ENCODE results near the gene EPB41L4A.
A peak's percentile ranks its signal among the peaks of the same experiment; 100 is the strongest.

The EPB41L4A gene

DNA sequence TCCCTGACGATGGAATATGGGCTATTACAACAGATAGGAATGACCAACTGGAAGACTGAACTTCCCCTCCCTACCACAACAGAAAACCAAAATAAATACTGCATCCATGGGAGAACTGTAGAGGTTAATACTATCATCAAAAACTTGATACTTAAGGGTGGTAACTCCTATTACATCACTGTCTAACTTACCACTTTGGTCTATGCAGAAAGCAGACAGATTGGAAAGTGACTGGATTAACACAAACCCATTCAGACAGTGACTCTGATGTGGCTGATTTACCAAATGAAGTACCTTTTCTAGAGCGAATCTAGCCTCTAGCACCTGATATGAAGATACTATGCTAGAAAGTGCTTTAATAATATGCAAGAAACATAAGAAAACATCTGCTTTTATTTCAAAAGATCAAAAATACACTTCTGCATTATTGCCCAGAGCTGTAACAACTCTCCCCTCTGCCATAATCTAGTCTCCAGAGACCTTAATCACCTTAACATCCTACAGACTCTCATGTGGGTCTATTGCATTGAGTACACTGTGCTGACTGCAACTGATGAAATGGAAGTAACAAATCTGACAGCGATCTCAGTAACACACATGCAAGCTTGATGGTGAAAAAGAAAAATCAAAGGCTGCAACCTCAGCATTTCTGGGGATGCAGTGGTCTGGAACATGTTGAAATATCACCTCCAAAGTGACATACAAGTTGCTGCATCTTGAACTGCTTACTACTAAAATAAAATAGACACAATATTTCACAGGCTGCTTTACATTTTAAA lies 62.7 kb downstream of the EPB41L4A start:
- no peak for DNase-seq (ENCODE audit: low spot score)
- no peak for FAIRE-seq

DNA sequence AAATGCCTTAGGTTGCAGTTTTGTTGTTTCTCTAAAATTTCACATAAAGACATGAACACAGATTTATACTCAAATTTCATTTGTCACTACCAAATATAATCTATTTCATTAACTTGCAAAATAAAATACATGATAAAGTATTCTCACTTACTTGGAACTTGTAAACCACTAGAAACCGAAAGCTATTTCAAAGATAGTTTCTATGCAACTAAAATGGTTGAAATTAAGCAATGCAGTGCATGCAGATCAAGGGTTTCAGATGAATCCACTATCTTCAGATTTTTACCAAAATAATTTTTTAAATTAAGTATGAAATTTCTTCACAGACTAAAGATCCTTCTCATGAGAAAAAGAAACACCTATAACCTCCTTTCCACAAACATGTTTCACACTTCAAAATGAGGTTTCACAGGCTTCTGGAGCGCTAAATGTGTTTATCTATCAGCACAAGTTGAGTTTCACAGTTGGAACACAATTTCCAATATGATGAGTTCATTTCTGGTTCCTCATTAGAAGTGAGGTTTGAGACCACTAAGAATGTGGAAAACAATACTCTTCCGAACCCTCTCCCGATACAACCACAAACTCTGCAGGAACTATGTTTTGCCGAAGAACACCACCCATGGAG lies 63.9 kb downstream of the EPB41L4A start:
- FAIRE-seq (no peak), DNase-seq (ENCODE audit: low spot score) (no peak)

DNA sequence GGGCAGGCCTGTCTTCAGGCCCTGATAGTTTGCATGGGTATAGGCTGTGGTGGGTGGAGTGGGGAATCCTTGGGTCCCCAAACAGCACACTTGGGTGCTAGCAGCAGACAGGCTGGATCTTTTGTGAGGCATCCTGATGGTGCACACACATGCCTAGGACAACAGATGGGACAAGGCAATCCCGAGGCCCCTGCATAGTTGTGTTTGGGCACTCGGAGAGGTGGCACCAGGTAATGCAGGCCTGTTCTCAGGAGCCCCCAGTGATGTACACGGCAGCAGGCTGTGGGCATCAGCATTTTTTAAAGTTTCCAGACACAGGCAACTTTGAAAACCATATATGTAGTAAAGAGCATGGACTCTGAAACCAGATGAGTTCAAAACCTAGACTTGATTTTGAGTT lies 65.4 kb downstream of the EPB41L4A start:
- FAIRE-seq, result no peak

DNA sequence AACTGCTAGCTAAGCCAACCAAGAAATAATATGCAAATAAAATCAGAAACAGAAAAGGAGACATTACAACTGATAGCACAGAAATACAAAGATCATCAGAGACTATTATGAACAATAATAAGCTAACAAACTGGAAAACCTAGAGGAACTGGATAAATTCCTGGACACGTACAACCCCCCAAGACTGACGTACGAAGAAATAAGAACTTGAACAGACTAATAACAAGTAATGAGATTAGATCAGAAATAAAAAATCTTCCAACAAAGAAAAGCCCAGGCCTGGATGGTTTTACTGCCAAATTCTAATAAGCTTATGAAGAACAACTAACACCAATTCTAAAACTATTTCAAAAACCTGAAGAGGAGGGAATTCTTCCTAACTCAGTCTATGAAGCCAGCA lies 67.9 kb downstream of the EPB41L4A start:
- FAIRE-seq (no peak), DNase-seq (ENCODE audit: low spot score) (no peak)

More for the DNA sequence above, 65.4 kb downstream of the EPB41L4A start:
- no peak for DNase-seq (ENCODE audit: low spot score)

DNA sequence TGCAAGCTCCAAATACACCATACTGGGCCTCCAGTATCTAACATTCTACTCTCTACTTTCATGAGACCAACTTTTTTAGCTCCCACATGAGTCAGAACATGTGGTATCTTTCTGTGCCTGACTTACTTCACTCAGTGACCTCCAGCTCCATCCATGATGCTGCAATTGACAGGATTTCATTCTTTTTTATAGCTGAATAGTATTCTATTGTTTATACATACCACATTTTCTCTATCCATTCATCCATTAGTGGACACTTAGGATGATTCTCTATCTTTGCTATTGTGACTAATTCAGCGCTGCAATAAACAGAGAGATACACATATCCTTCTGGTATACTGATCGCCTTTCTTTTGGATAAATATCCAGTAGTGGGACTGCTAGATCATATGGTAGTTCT lies 68.5 kb downstream of the EPB41L4A start:
- no peak for DNase-seq (ENCODE audit: low spot score)
- FAIRE-seq, result no peak

DNA sequence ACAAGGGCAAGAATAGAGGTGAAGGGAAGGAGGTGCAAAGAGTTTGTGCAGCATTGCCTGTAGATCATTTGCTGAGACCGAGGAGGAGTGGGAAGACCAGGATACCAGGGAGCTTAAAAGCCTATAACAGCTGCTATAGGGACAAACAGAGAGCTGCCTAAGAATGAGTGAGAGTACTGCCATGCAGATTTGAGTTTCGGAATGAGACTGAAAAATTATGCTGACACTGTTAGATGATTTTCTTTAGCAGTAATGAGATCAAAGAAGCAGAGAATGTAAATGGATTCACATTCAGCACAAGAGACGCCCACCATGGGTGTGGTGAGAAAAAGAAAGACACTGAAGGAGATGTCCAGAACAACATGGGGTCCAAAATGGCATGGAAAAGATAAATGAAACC lies 69.7 kb downstream of the EPB41L4A start:
- no peak for FAIRE-seq

DNA sequence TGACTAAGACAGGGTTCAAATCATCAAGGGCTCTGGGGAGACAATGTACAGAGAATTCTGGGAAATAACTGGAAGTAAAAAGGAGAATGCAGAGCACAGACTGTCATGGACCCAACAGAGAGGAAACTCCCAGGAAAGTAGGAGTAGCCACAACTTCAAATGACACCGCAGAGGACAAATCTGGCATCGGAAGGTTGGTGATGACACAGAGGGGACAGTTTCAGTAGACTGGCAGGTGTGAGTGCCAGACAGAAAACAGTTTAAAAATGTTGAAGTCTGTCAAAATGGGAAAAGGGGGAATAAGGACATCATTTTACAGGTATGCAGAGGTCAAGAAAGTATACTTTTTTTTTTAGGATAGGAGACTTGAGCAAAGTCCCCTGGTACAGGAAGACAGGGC lies 70.2 kb downstream of the EPB41L4A start:
- FAIRE-seq (no peak), DNase-seq (ENCODE audit: low spot score) (no peak)

More for the DNA sequence above, 69.7 kb downstream of the EPB41L4A start:
- DNase-seq (ENCODE audit: low spot score), result no peak

DNA sequence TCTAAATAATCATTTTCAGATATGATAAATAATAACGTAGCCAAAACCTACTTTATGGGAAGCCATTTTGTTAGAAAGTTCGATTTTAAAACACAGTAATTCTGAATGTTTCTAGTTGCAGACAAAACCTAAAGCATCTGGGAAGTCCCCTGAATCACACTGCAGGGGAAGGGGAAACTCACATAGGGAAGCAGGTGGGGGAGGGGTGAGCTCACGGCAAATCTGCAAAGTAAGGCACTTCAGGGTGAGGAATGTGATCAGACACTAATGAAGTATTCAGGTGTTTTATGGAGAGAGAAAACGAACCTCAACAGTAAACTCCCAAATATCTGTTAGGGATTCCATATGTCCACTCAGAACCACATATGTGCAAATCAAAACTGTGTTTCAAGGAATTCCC lies 70.7 kb downstream of the EPB41L4A start:
- FAIRE-seq (no peak), DNase-seq (ENCODE audit: low spot score) (no peak)

DNA sequence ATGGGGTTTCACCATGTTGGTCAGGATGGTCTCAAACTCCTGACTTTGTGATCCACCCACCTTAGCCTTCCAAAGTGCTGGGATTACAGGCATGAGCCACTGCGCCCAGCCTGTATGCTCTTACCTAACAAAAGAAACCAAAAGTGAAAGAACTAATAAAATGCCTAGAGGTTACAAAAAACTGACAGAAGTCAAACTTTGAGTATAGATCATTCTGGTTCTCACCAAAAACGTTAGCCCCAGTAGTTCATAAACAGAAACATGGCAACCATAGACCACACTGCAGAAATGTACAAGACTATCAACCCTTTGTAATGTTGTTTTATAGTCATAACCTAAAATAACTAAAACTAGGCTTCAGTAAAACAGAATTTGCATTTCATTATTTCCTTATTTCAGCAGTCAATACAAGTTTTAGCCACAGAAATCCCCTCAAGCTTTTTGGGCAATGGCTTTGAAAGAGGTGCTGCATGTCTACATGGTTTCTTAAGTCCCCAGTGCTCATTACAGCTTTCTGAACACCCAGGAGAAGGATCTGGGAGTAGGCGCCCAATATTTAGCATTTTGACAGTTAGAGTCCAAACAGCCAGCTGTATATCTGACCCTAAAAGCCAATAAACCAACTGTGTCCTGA lies 72.5 kb downstream of the EPB41L4A start:
- FAIRE-seq (no peak), DNase-seq (ENCODE audit: low spot score) (no peak)

DNA sequence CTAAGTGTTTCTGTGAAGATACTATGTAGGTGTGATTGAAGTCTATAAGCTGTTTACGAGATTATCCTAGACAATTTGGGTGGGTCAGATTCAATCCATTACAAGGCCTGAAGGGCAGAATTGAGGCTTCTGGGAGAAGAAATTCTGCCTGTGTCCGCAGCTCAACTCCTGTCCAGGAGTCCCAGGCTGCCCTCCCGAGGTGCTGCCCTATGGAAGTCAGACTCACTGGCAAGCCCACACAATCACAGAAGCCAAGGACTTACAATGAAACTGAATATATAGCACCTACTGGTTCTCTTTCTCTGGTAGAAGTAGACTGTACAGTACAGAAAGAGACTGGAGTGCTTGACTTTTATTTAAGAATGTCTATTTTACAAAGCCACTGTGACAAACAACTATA lies 74.5 kb downstream of the EPB41L4A start:
- no peak for DNase-seq (ENCODE audit: low spot score)
- no peak for FAIRE-seq

DNA sequence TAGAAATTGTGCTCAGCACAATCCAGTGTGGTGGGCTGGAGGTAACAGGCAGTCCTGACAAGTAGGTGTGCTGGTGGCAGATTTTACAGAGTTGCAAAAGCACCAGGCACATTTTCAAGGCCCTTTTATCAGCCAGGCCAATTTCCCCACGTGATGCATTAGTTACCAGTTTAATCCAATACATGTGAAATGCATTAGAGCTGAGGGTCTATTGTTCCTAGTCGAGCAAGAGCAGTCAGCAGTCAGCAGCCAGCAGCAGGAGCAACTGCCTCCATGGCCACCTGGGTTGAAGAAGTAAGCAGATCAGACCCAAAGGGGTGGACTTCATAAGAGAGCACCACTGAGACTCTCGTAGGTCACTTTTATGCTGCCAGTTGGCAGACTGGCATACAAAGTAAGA lies 76.7 kb downstream of the EPB41L4A start:
- DNase-seq (ENCODE audit: low spot score) (no peak), FAIRE-seq (no peak)

DNA sequence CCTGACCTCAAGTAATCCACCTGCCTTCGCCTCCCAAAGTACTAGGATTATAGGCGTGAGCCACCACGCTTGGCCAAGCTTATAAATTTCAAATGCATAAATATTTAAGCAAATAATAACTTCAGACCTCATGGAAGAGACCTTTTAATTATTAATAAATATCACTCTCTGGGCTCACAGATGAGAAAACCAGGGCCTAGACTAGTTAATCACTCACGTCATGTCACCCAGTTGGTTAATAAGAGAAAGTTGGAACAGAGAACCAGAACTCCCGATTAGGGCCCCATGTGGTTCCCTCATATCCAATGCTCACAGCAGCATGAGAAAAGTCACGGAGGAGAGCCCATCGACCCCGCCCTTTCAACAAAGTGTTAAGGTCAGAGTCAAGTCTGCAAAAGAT lies 79.3 kb downstream of the EPB41L4A start:
- FAIRE-seq (peak; percentile 87), DNase-seq (ENCODE audit: low spot score) (peak; percentile 23)

DNA sequence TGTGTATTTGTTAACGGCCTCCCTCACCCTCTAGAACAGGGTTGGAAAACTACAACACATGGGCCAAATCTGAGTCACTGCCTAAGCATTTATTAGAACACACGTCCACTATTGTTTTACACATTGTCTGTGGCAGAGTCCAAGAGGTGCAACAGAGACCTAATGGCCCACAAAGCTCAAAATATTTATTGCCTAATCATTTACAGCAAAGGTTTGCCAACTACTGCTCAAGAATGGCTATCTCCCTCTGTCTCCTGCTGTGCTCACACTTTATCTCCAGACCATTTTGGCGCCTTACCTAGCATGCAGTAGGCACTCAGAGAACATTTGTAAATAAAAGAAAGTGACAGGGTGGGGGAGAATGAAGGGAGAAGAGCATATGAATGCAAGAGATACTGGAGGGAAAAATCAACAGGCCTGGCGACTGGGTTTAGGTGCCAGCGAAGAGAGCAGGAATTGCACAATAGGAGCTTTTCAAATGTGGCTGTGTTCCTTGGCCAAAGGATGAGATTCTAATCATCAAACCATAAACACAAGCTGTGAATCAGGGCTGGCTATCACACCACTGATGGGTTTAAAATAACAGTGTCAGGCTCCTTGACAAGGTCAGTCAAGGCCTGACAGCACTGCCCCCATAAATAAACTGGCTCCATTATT lies 80.3 kb downstream of the EPB41L4A start:
- FAIRE-seq (peak; percentile 81), DNase-seq (ENCODE audit: low spot score) (peak; percentile 32)

DNA sequence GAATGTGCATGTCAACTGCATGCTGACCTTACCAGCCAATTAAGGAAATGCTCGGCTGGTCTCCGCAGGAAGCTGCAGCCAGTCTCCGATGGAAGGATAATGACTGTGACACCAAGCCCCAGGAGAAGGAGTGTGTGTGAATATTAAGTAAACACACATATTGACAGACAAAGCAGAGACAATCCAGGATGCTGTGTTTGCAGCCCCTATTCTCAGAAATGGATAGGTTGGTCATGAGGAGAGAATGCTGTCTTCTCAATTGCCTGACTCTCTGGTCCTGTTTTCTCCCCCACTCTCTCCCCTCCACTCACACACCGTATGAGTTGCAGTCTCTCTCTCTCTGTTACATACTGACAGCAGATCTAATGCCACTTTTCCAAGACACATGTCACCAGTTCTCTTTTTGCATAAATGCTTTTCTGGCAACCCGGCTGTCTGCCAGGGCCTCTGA lies 85.7 kb downstream of the EPB41L4A start:
- no peak for DNase-seq (ENCODE audit: low spot score)
- FAIRE-seq, result no peak

DNA sequence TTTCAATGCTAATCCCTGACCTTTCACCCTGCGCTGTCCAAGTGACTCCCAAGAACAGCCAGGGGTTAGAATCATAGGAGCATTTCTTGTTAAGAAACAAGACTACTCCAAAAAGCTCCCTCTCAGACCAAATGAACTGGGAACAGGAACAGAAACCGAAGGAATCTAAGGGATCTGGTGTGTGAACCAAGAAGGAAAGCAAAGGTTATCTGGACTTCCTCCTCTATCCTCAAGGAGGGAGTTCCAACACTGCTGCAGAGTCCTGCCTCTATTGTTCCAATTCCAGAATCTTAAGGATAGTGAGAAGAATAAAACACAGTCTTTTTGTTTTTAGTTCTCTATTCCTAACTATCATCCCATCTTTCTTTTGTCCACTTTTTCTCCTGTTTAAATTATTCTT lies 87.2 kb downstream of the EPB41L4A start:
- FAIRE-seq (no peak), DNase-seq (ENCODE audit: low spot score) (no peak)

DNA sequence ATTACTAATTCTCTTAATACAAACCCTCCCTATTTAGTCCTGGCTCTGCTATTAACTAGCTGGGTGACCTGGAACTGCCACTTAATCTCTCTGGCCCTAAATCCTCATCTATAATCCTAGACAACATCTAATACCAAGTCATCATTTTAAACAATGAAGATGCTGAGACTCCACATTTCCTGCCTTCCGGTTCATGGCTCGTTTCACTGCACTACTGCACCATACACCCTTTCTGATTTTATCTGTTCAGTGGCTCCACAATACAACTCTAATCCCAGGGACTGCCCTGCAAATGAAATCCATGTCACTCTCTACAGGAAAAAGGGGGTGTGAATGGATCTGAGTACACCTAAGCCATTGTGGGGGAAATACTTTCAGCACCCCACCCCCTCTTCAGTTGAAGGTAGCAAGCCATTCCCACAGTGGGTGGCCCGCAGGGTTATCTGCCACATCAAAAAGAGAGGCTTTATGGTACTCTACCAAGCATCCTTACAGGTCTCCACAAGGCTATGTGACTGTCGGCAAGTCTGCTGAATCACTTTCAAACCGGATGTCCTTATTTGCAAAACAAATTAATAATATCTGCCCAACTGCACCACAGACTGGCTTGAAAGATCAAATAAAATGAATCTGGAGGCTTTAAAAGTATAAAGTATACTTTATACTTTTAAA lies 89.5 kb downstream of the EPB41L4A start:
- no peak for DNase-seq (ENCODE audit: low spot score)
- FAIRE-seq, result no peak

DNA sequence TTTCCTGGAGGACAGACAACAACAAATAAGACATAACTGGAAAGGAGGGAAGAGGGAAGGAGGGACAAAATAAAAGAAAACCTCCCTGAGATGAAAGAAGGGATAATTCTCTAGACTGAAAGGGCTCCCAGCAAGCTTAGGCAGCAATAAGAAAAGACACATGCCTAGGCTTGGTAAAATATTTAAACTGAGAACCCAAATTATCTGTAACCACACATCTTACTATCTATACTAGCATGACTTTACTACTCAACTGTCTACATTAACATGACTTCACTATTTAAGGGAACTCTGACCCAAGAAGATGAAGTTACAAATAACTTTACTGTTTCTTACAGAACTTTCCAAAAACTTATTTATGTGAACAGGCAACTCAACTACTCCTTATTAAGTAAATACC lies 95.9 kb downstream of the EPB41L4A start:
- FAIRE-seq (no peak), DNase-seq (ENCODE audit: low spot score) (no peak)

DNA sequence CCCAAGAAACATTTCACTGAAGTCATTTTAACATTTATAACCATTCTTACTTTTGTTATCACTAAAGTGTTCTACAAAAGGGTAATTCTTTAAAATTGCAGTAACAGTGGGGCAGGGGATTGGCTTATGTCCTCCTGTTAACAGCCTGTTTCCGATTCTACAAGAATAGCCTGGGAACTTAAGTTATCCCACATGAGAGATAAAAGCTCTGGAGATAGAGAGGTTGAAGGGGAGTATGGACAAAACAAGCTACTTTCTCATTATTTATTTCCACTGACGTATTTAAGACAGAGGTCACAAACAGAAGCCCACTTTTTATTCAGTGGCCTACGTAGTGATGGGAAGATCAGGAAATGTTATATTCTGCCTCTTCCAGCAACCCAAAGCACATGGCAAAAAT lies 98.7 kb downstream of the EPB41L4A start:
- FAIRE-seq, result no peak
- no peak for DNase-seq (ENCODE audit: low spot score)

DNA sequence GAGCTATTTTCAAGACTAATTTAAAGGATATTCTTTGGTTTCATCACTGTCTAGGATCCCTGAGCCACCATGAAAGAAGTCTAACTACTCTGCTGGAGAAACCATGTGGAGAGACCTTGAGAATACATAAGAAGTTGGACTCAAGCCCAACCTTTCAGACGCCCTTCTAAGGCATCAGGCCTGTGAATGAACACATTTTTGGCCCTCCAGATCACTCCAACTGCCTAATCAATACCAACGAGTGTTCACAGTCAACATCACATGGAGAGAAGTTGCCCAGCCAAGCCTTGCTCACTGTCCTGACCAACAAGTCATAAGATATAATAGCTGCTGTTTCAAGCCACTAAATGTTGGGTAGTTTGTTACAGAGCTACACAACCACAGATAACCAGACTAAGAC lies 100.7 kb downstream of the EPB41L4A start:
- DNase-seq (ENCODE audit: low spot score) (no peak), FAIRE-seq (no peak)

DNA sequence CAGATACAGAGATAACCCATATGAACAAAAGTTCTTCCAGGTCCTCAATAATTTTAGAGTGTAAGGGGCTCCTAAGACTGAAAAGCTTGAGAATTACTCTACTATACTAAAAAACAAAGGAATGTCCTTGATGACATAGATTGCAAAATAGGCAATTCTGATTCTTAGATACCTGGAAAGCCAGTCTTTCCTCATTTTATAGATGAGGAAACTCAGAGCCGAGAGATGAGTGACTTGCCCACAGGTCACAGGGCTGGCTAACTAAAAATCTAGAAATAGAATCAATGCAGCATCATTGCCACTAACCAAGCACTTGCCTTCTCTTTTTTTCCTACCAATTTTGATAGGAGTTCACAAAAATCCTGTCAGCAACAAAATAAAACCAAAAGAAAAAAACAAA lies 101.2 kb downstream of the EPB41L4A start:
- no peak for FAIRE-seq

DNA sequence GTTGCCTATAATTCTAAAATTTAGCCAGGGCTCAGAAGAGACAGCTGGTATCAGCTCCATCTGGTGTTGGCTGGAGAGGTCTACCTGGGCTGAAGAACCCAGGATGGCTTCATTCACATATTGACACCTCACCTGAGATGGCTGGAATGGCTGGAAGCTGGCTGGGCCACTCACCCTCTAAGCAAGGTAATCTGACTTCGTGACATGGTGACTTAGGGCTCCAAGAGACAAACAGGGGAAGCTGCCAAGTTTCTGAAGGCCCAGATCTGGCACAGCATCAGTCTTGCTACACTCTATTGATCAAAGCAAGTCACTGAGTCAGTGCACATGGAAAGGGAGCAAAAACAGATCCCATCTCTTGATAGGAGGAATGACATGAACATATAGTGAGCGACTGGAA lies 102.3 kb downstream of the EPB41L4A start:
- DNase-seq (ENCODE audit: low spot score), result no peak

More for the DNA sequence above, 101.2 kb downstream of the EPB41L4A start:
- no peak for DNase-seq (ENCODE audit: low spot score)

More for the DNA sequence above, 102.3 kb downstream of the EPB41L4A start:
- FAIRE-seq, result no peak
